ENCODE results near the gene ILDR2. TPM values are rescaled to one million over a fixed set of nuclear protein-coding genes. Genes with fewer than 3 reads are reported as not detected.

ILDR2 gene
- total RNA-seq, 1 experiment from 2014 or later = 0.12 TPM

- no peak for DNase-seq (ENCODE audit: low spot score)
Observed at GRCh38 chr1:166972193-166972592, 3.1 kb downstream of the ILDR2 start.

- DNase-seq (ENCODE audit: low spot score) = no peak
Observed at GRCh38 chr1:166971252-166971651, 4.1 kb downstream of the ILDR2 start.

DNA sequence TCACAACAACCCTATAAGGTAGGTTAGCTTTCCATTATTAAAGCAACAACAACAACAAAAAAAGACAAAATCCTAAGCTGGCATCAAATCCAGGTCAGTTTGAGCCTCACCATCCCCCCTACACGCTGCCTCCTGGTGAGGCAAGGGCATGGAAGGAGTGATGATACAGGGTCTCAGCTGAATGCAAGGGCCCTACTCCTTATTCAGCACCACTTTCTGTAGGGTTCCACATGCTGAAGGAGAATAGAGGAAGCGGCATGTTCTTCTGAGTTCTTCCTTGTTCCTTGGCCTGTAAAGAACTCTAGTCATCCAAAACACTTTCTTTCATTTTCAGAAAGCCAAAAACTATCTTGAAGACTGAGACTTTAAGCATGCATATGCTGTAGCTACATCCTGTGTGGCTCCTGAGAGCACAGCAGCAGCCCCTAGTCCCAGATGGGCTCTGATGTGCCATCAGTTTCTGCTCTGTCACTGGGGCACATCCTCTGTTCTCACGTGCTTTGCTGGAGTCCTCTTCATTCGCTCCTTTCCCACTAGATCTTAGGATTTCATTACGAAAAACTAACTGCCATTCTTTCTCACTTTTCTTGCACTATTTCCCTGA is 6.2 kb downstream of the ILDR2 start:
- DNase-seq (ENCODE audit: low spot score) = no peak

- DNase-seq (ENCODE audit: low spot score) = no peak
Observed at GRCh38 chr1:166960858-166961474, 14.4 kb downstream of the ILDR2 start.

DNA sequence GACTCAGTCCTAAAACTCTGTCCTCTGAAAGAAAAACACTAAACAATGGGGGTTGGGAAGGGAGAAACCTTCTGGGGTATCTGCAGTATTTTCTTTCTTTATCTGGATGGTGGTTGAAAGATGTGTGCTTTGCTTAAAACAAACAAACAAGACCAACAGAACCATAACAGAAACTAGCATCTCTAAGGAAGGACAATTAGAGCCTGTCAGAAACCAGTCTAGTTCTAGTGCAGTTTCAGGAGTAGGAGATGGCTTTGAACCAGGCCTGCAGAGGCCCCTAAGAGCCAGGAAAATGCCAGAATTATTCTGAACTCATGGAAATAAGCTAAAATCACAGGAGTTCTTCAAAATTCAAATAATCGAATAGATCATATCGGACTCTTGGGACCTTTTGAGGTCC is 18.5 kb downstream of the ILDR2 start:
- no peak for DNase-seq (ENCODE audit: low spot score)

- DNase-seq (ENCODE audit: low spot score) = no peak
Observed at GRCh38 chr1:166956057-166956850, 19.1 kb downstream of the ILDR2 start.

DNA sequence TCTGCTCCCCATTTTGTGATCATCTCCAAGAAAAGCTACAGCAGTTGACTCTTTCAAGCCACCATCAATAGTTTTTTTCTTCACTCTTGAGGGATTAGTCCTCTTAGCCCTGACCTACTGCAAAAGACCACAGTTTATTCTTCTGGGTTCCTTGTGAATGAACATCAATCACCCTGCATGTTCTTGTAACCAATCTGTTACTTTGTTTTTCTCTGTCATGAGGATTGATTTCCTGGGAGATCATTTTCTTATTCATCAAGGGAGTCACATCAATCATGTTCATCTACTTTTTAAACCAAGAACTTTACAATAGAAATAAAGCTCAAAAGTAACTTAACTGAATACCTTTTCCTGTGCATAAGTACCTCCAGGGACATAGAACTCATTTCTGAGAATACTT is 21.8 kb downstream of the ILDR2 start:
- DNase-seq (ENCODE audit: low spot score) = no peak

- DNase-seq (ENCODE audit: low spot score) = peak; percentile 92
Observed at GRCh38 chr1:166952002-166952746, 23.2 kb downstream of the ILDR2 start.

GRCh38 chr1:166951050-166951449 is 24.3 kb downstream of the ILDR2 start:
- DNase-seq (ENCODE audit: low spot score) = no peak

- no peak for DNase-seq (ENCODE audit: low spot score)
Observed at GRCh38 chr1:166950156-166950555, 25.2 kb downstream of the ILDR2 start.

DNA sequence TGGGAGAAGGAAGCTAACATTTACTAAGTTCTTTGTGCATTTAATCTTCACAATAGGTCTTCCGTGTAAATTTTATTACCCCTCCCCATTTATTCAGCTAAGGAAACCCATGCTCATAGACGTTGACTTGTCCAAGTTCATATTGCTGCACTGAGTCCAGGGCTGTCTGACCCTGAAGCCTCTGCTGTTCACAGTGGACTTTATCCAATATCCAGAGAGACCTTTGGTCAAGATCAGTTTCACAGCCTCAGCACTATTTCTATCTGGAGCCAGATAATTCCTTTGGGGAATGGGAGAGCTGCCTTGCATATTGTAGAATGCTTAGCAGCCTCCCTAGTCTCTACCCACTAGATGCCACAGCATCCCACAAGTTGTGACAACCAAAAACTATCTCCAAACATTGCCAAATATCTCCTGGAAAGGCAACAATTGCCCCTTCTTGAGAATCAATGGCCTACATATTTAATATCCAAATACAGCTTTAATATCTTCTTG is 26.4 kb downstream of the ILDR2 start:
- no peak for DNase-seq (ENCODE audit: low spot score)

GRCh38 chr1:166947398-166948043 is 27.8 kb downstream of the ILDR2 start:
- DNase-seq (ENCODE audit: low spot score) = peak; percentile 67

DNA sequence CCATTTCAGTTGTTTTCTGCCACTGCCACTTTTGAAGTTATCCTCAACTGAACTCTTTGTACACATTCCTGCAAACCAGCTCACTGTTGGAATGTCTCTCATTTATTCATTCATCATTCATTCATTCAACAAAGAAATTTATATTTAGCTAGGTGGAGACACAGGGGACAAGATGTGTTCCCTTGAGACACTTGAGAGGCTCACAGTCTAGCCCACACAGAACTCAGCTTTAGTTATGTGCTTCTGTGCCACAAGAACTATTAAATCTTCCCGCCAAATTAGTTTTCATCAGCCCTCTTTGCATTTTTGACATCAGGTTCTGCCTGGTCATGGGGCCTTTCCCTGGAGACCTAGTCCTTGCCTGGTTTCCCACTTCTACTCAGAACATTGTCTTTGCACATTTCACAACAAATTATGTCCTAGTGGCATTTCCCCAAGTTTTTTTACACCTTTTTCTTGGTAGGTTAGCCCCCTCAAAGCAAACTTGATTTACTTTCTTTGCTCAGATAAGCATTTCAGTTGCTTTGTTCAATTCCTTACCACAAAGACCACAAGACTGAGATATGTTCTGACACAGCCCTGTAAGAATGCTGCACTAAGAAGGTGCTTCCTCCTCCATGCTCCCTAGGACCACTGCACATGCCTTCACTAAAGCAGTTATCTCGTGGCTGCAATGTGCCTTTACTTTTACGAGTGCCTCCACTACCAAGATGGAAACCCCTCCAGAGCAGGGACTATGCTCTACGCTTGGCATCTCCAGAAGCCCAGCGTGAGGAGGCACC is 31.0 kb downstream of the ILDR2 start:
- DNase-seq (ENCODE audit: low spot score) = peak; percentile 94

DNA sequence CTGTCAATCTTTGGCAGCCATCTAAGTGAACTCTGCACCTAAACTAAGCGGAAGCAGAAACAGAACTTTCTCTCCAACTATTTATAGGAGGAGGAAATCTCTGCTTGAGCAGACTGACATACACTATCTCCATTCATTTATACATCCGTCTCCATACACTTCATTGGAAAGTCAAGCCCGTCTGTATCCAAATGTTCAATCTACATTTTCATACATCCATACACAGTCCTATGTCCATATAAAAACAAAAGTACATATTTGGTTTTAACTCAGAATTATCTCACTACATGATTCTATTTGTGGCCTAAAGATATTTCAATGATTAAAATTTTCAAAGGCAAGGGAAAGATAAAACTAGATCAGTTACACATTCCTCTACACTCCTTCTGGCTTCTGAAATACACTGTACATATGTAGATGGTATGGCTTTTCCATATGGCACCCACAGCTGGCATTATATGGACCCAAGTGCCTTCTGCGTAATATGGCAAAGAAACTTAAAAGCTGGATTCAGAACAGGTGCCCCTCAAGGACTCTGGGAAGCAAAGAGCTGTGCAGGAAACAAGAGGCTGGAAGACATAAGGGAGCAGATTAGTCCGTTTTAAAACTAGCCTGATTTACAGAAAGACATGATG is 35.5 kb downstream of the ILDR2 start:
- DNase-seq (ENCODE audit: low spot score) = no peak

DNA sequence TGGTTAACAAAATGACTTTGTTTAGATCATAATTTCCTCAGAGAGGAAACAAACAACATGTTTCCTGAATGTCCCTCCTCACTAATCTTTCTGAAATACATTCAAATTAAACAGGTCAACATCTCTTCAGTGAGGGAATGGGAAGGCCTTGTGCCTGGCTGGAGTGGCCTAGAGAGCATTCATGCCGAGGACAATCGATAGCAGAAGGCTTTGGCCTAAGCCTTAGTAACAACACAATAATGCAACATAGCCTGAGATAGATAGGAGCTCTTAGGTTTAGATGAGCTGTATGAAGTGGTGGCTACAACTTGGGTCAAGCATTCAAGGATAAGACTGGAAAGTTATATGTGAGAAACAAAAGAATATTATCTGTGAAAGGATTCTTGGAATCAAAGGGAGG is 37.4 kb downstream of the ILDR2 start:
- DNase-seq (ENCODE audit: low spot score) = no peak

DNA sequence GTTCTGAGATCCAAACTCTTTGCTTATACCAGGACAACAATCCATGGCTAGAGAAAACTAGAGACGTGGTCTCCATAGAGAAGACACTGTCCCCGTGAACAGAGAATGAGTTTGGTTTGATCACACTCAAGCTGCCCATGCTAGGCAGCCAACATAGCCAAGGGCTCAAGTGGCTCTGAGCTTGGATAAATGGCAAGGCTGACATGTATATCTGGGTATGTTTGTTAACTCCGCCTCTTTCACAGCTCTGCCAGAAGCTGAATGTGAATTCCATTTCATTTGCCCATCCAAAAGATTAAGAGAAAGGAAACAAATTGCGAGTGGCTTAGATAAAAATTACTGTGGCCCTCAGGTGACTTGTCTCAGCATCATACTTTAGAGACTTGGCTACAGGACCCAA is 38.0 kb downstream of the ILDR2 start:
- DNase-seq (ENCODE audit: low spot score) = no peak

DNA sequence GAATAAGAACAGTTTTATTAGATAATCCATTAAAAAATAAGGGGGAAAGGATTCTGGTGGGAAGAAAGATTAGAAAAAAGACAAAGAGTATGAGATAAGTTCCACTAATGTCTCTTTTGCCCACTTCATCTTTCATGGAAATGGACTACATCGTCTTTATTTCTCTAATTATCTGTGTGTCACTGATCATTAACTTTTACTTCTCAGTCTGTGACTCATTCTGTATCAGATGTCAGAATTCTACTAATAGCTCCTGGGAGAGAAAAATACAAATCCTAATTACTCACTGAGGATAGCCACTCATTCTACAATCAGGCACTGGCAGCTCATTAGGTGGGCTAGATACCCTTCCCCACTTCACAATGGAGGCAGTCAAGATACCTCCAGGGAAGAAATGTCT is 41.7 kb downstream of the ILDR2 start:
- no peak for DNase-seq (ENCODE audit: low spot score)

GRCh38 chr1:166933140-166933539 is 42.2 kb downstream of the ILDR2 start:
- no peak for DNase-seq (ENCODE audit: low spot score)

DNA sequence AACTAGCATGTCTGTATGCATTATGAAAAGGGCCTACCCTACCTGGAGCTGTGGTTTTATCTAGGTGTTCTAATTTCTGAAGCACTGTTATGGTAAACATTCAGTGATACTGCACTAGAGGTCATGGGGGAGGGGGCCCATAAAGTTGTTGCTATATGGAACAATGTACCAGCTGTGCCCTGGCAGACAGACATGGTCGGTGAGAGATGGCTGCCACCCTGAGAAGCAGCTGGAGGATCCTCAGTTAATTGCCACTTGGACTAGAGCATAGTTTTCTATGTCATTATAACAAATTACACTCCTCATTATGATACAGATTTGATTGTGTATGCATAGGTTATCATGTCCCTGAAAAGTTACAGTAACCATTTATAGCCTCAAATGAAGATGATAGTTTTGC is 45.4 kb downstream of the ILDR2 start:
- no peak for DNase-seq (ENCODE audit: low spot score)

- no peak for DNase-seq (ENCODE audit: low spot score)
Observed at GRCh38 chr1:166927701-166928100, 47.6 kb downstream of the ILDR2 start.

All from A172 (cell line).